GM20000 (cell line): ENCODE data around the gene ALDH3A1.

Experiments
- DNase-seq: peaks from one replicate; pipeline ENCODE4 v3.0.0; 2012; ENCODE audit warnings: low spot score
- CTCF ChIP-seq: IDR thresholded peaks from 2 replicates; pipeline ENCODE4 v1.5.1; 2012; ENCODE audit warnings: mild to moderate bottlenecking, control low read depth; ENCODE audit errors: extremely low read depth, missing control alignments

The ALDH3A1 gene

GRCh38 chr17:19717031-19717360 is 31.1 kb downstream of the ALDH3A1 start:
- TF ChIP-seq CTCF, result no peak
- DNase-seq, result no peak

DNA sequence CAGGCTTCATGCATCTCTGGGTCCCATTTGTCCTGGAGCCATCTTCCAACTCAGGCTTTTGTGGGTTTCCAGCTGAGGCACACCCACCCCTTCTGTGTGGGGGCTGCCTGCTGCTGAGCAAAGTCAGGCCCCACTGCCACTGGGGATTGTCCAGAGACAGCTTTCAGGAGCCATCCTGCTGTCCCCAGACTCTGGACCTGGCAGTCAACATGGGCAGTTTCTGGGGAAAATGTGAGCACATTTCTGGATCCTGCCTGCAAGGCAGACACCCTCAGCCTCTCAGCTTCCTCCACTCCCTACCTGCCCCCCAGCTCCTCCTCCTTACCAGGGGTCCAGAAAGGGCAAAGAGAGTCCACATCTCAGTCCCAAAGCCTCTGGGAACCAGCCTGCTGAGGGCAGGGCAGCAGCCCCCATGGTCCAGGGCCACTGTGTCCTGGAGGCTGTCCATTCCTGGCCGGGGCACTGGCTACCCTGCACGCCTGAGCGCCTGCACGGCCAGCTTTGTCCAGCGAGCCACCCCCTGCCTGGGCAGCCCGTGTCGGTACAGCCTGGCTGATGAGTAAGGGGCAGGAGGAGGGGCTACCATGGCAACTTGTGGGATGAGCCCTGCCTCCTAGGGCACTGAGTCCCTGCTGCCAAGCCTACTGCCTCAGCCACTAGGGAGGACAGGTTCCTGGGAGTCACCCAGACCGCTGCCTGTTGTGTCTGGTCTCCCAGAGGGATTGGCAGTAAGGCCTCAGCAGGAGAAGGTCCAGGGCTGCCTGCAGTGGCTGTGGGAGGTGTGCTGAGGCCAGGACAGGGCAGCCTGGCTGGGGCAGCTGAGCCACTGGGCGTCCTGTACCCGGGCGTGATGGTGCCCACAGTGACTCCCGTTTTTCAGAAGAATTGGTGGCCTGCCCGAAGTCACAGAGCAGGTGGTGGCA is 31.7 kb downstream of the ALDH3A1 start, which contains the start of gene SLC47A2:
Gene SLC47A2, minus strand, starts transcription at position 477 of the 923 bp plus-strand sequence. Its CDS starts 29 bp downstream, at position 448.
- TF ChIP-seq CTCF, result no peak
- no peak for DNase-seq

DNA sequence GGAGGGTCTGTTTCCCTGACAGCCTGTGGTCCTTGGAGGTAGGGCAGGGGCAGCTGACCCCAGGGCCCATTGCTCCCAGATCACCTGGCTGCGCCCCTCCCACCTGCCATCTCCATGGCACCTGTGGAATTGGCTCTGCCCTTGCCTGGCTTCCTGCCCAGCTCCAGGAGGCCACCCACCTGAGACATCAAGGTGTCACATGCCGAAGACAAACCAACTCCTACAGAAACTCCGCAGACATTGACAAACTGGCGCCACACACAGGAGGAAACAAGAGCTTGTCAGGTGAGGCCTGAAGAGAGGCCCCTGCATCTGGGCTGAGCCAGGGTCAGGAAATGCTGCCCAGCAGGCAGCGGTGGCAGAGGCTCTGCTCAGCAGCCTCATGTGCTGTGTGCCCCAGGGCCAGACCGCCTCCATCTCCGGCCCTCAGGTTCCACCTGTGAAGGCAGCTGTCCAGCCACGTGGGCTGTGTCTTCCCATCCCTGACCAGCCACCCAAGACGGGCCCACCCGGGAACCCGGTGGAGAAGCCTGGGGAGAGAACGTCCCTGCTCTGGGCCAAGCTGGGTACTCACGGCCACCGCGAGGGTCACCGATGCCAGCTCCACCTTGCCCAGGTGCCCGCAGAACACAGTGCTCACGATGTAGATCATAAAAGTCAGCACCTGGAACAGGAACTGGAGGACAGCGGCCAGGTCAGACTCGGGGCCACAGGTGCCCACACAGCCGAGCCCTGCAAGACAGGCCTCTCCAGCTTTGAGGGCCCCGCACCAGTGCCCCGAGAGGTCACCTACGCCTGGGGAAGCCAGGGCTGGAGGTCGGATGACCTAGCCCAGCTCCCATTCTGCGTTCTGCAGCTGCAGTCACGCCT is 33.3 kb downstream of the ALDH3A1 start:
- DNase-seq, result no peak
- TF ChIP-seq CTCF, result no peak

DNA sequence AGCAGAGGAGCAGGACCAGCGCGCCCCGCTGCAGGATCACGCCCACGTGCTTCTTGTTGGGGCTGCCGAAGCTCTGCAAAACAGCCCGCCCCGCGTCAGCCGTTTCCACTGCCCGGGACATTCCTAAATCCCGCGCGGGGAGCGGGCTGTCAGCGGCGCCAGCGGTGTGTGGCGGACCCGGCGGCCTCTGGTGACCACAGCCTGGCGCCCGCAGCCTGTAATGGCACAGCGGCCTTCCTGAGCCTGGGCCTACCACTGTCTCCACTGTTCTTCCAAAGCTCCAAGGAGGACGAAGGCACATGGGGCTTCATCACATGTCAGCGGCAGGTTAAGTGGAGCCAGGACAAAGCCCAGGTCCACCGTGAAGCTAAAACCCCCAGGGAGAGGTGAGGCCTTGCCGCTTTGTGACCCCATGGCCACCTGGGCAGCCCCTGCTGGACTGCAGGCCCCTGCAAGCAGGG is 34.2 kb downstream of the ALDH3A1 start:
- TF ChIP-seq CTCF, result no peak
- DNase-seq, result no peak

DNA sequence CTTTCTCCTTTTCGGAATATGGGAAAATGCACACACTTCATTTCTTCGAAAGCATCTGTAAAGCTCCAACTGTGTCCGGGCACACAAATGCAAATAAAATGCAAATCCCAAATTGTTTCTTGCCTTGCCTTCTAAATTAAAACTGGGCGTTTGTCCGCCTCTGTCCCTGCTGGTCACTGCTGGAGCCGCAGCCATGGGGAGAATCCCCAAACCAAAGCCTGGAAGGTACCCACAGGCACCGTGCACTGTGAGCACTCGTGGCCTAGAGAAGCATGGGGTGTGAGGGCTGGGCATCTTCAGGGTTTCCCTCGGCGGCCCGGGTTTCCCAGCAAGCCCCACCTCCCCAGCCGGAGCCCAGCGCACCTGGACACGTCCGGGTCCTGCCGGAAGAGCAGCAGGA is 34.6 kb downstream of the ALDH3A1 start:
- DNase-seq, result no peak
- TF ChIP-seq CTCF, result no peak

- DNase-seq, result no peak
- no peak for TF ChIP-seq CTCF
These were observed 35.6 kb downstream of the ALDH3A1 start for GRCh38 chr17:19712436-19713004.
